ENCODE results near the gene ABHD1. TPM values are rescaled to one million over a fixed set of nuclear protein-coding genes. Genes with fewer than 3 reads are reported as not detected.

ABHD1 gene
- total and polyA plus RNA-seq, 2 donors from 2014 or later: 0.69 to 2.9 TPM

- Histone ChIP-seq H3K27me3 (ENCODE audit: control insufficient read depth, insufficient read depth, low read length) (no peaks in the 10 kb centered on the region), H3K9me3 (ENCODE audit: control insufficient read depth in 2 of 3, insufficient read depth in 1 of 3, low read length in 3 of 3) (no peaks in the 10 kb centered on the region), H3K4me3 (ENCODE audit: low read length in 3 of 3) (peak within 1 kb of the TSS; percentile 28 to 90 (median 85)), H3K9ac (ENCODE audit: low read length in 3 of 3) (peak within 1 kb of the TSS; percentile 19 to 75 (median 74)), H3K4me1 (ENCODE audit: control insufficient read depth in 2 of 3, insufficient read depth in 2 of 3, low read depth in 1 of 3, low read length in 3 of 3) (peaks cover 0 to 11% (median 7%) of the 10 kb centered on the region in 3 donors), H3K36me3 (ENCODE audit: control insufficient read depth in 2 of 3, insufficient read depth in 3 of 3, low read length in 3 of 3) (peaks cover 2 to 13% (median 6%) of the 10 kb centered on the region in 3 donors), H3K27ac (ENCODE audit: low read depth in 2 of 2, low read length in 2 of 2) (peak within 1 kb of the TSS; percentile 51 to 76)
- intact Hi-C loops (cut with DNase I): no loop called here
- no peak for TF ChIP-seq CTCF (IDR thresholded peaks at IDR 0.05; ENCODE audit: borderline replicate concordance, extremely low read depth, insufficient read depth)
- FAIRE-seq (no peak), DNase-seq (peak; percentile 98 to 99 (median 99))
Observed at GRCh38 chr2:27133905-27134780, 10.5 kb downstream of the ABHD1 start, which contains the start of gene PREB. PREB (minus strand) TSS chr2:27134636; CDS start chr2:27134421, 215 bp downstream.

- H3K36me3 ChIP-seq (ENCODE audit: control insufficient read depth in 2 of 3, insufficient read depth in 3 of 3, low read length in 3 of 3): peaks cover 2 to 13% (median 6%) of the 10 kb centered on the region in 3 donors
- H3K27me3 ChIP-seq (ENCODE audit: control insufficient read depth, insufficient read depth, low read length): no peaks in the 10 kb centered on the region
- DNase-seq (peak in 1 of 5 donors; percentile 63), FAIRE-seq (no peak)
- H3K4me3 ChIP-seq (ENCODE audit: low read length in 3 of 3): peak overlapping the region in 1 of 3 donors; percentile 90
- H3K4me1 ChIP-seq (ENCODE audit: control insufficient read depth in 2 of 3, insufficient read depth in 2 of 3, low read depth in 1 of 3, low read length in 3 of 3): peaks cover 0 to 11% (median 7%) of the 10 kb centered on the region in 3 donors
- no peak overlapping the region for H3K9ac ChIP-seq (ENCODE audit: low read length in 3 of 3)
- intact Hi-C loops (cut with DNase I): no loop called here
- no peaks in the 10 kb centered on the region for H3K9me3 ChIP-seq (ENCODE audit: control insufficient read depth in 2 of 3, insufficient read depth in 1 of 3, low read length in 3 of 3)
- TF ChIP-seq CTCF (IDR thresholded peaks at IDR 0.05; ENCODE audit: borderline replicate concordance, extremely low read depth, insufficient read depth): no peak
- H3K27ac ChIP-seq (ENCODE audit: low read depth in 2 of 2, low read length in 2 of 2): peak overlapping the region in 1 of 2 donors; percentile 76
Observed at GRCh38 chr2:27134781-27135477, 11.3 kb downstream of the ABHD1 start.

GRCh38 chr2:27135478-27135955 is 11.9 kb downstream of the ABHD1 start:
- intact Hi-C loops (cut with DNase I): no loop called here
- no peak for FAIRE-seq
- peaks cover 0 to 11% (median 7%) of the 10 kb centered on the region in 3 donors for H3K4me1 ChIP-seq (ENCODE audit: control insufficient read depth in 2 of 3, insufficient read depth in 2 of 3, low read depth in 1 of 3, low read length in 3 of 3)

More at GRCh38 chr2:27135478-27135955, 11.9 kb downstream of the ABHD1 start:
- H3K9me3 ChIP-seq (ENCODE audit: control insufficient read depth in 2 of 3, insufficient read depth in 1 of 3, low read length in 3 of 3): no peaks in the 10 kb centered on the region
- H3K36me3 ChIP-seq (ENCODE audit: control insufficient read depth in 2 of 3, insufficient read depth in 3 of 3, low read length in 3 of 3): peaks cover 2 to 13% (median 6%) of the 10 kb centered on the region in 3 donors
- no peak overlapping the region for H3K4me3 ChIP-seq (ENCODE audit: low read length in 3 of 3)
- H3K9ac ChIP-seq (ENCODE audit: low read length in 3 of 3): no peak overlapping the region
- no peaks in the 10 kb centered on the region for H3K27me3 ChIP-seq (ENCODE audit: control insufficient read depth, insufficient read depth, low read length)
- DNase-seq: peak in 1 of 5 donors; percentile 33
- TF ChIP-seq CTCF (IDR thresholded peaks at IDR 0.05; ENCODE audit: borderline replicate concordance, extremely low read depth, insufficient read depth): no peak
- no peak overlapping the region for H3K27ac ChIP-seq (ENCODE audit: low read depth in 2 of 2, low read length in 2 of 2)

All from kidney (tissue), 14 donors.